K562 (cell line): Measurements from ENCODE around the gene NES. TPM values are rescaled to one million over a fixed set of nuclear protein-coding genes. Genes with fewer than 3 reads are reported as not detected.
A peak's percentile ranks its signal among the peaks of the same experiment; 100 is the strongest.

Experiments
- CHD7 ChIP-seq: fragments of 200-600 bp; sonication (generic); IDR thresholded peaks from one replicate; pipeline ENCODE4 v1.6.1; 2012; ENCODE audit warnings: mild to moderate bottlenecking, low read depth, low read length, inconsistent platforms
- ILK ChIP-seq: fragments of 450-650 bp; IDR thresholded peaks from 2 replicates; pipeline ENCODE4 v1.6.1; 2016; ENCODE audit warnings: missing genetic modification characterization, low read depth, mild to moderate bottlenecking, missing compliant biosample characterization, moderate library complexity, borderline replicate concordance
- NBN ChIP-seq: fragments of 450-650 bp; IDR thresholded peaks from 2 replicates; pipeline ENCODE4 v1.6.1; 2016; ENCODE audit warnings: low read depth, mild to moderate bottlenecking
- NEUROD1 ChIP-seq: fragments of 150-350 bp; IDR thresholded peaks from 2 replicates; pipeline ENCODE4 v1.6.1; 2014; ENCODE audit warnings: borderline replicate concordance, low read length, low read depth; ENCODE audit not compliant: partially characterized antibody
- NFIX ChIP-seq: fragments of 250-450 bp; sonication (Bioruptor Pico); IDR thresholded peaks from 2 replicates; pipeline ENCODE4 v1.4.0; 2020; ENCODE audit warnings: low read depth, mild to moderate bottlenecking, moderate library complexity
- PPARD ChIP-seq: fragments of 250-450 bp; sonication (Bioruptor Pico); IDR thresholded peaks from 2 replicates; pipeline ENCODE4 v1.8.0; 2022; ENCODE audit warnings: inconsistent platforms, mild to moderate bottlenecking, moderate library complexity
- RAD21 ChIP-seq, 2 experiments: fragments of 250-450 bp in 1 of 2; fragments of 450-650 bp in 1 of 2; sonication (Bioruptor Pico) in 1 of 2; formaldehyde crosslinking in 1 of 2; IDR thresholded peaks in 1 of 2; conservative IDR thresholded peaks in 1 of 2; 2 replicates each; pipeline versions ENCODE4 v1.4.0 to v1.8.0; 2020 to 2022; ENCODE audit warnings: mild to moderate bottlenecking in 2 of 2, moderate library complexity in 1 of 2
- RBM25 ChIP-seq: fragments of 200-400 bp; formaldehyde crosslinking; IDR thresholded peaks from 2 replicates; pipeline ENCODE4 v1.6.1; 2018; ENCODE audit warnings: low read length, low read depth, moderate library complexity; ENCODE audit not compliant: severe bottlenecking
- SRSF9 ChIP-seq: fragments of 200-400 bp; formaldehyde crosslinking; IDR thresholded peaks from 2 replicates; pipeline ENCODE4 v1.6.1; 2017; ENCODE audit warnings: low read depth, low read length, borderline replicate concordance
- ZNF175 ChIP-seq: fragments of 200-800 bp; sonication (Bioruptor generic); IDR thresholded peaks from 2 replicates; pipeline ENCODE4 v1.6.1; 2016; ENCODE audit warnings: low read depth, mild to moderate bottlenecking, missing genetic modification characterization, missing compliant biosample characterization
- ZNF184 ChIP-seq: sonication (generic); formaldehyde crosslinking; IDR thresholded peaks from 2 replicates; pipeline ENCODE4 v1.5.0; 2020; ENCODE audit warnings: missing genetic modification reagents
- ZNF280B ChIP-seq: fragments of 250-450 bp; sonication (Bioruptor Pico); IDR thresholded peaks from 2 replicates; pipeline ENCODE4 v1.5.1; 2021; ENCODE audit warnings: mild to moderate bottlenecking
- ZNF311 ChIP-seq: fragments of 250-450 bp; sonication (Bioruptor Pico); IDR thresholded peaks from 2 replicates; pipeline ENCODE4 v1.4.0; 2020; ENCODE audit warnings: mild to moderate bottlenecking, moderate library complexity
- ZNF354B ChIP-seq: fragments of 250-450 bp; sonication (Bioruptor Pico); IDR thresholded peaks from 2 replicates; pipeline ENCODE4 v1.4.0; 2020
- ZNF561 ChIP-seq: fragments of 450-650 bp; formaldehyde crosslinking; conservative IDR thresholded peaks from 2 replicates; pipeline ENCODE4 v1.4.0; 2020; ENCODE audit warnings: mild to moderate bottlenecking, moderate library complexity
- polyA plus RNA-seq, 8 experiments: library from polyadenylated mRNA; depleted of rRNA in 4 of 8; stranded (reverse) in 5 of 8; unstranded in 3 of 8; fragments of >200 nt; fragmentation: Nextera tagmentation in 2 of 8; fragmentation: Illumina TruSeq in 1 of 8; extraction: Ambion mirVana in 2 of 8; extraction: Trizol in 1 of 8; gene quantifications; 2 replicates each; pipeline versions ENCODE4 v1.2.1 to v1.2.3, GENCODE V29; 2011 to 2014; ENCODE audit warnings: inconsistent platforms in 1 of 8, missing spikeins in 1 of 8
- total RNA-seq, 7 experiments: library from RNA; depleted of rRNA in 6 of 7; stranded (reverse); fragments of >200 nt in 6 of 7; fragmentation: Illumina TruSeq in 2 of 7; extraction: Trizol in 2 of 7; gene quantifications; 2 replicates each; pipeline versions ENCODE4 v1.2.1 to v1.2.3, GENCODE V29; 2011 to 2021; ENCODE audit warnings: low replicate concordance in 1 of 7

The NES gene
- total and polyA plus RNA-seq, 9 of the 15 experiments (the other 6 are each of a cell fraction or from before 2014, with no cell fraction given), result 0.10 to 8.6 (median 4.2) TPM

GRCh38 chr1:156659988-156660751 is 17.0 kb downstream of the NES start (continued):
- no peak for TF ChIP-seq CHD7
- TF ChIP-seq RAD21 (CRISPR knock-in tag; conservative IDR thresholded peaks at IDR 0.05 in 1 of 2, IDR thresholded peaks at IDR 0.05 in 1 of 2), result peak; percentile 92 to 95
- TF ChIP-seq ZNF561 (CRISPR knock-in tag), result no peak
- TF ChIP-seq ILK (tag), result no peak
- TF ChIP-seq RBM25, result no peak
- no peak for TF ChIP-seq ZNF184 (CRISPR knock-in tag)
- TF ChIP-seq PPARD (CRISPR knock-in tag), result no peak
- no peak for TF ChIP-seq ZNF280B
- TF ChIP-seq ZNF354B (CRISPR knock-in tag), result no peak
- TF ChIP-seq ZNF311 (CRISPR knock-in tag), result no peak
- peak; percentile 86 for TF ChIP-seq NBN
- TF ChIP-seq SRSF9, result no peak
- TF ChIP-seq ZNF175 (CRISPR knock-in tag), result 0 out of 2 replicates have a peak, but pooled peaks have one; percentile 56
- TF ChIP-seq NFIX (CRISPR knock-in tag), result no peak
- TF ChIP-seq NEUROD1, result peak; percentile 72
